AG09319 (cell line): ENCODE data around the gene SMIM32.

Source experiments
- DNase-seq: peaks from one replicate; pipeline ENCODE4 v3.0.0-alpha.2; 2010; ENCODE audit warnings: low read depth; ENCODE audit errors: extremely low read depth
- CTCF ChIP-seq: IDR thresholded peaks from 2 replicates; pipeline ENCODE4 v1.5.1; 2011; ENCODE audit warnings: low read depth, mild to moderate bottlenecking, inconsistent platforms, low read length, moderate library complexity

SMIM32 gene

GRCh38 chr5:136159457-136159856 is 33.5 kb downstream of the SMIM32 start:
- no peak for TF ChIP-seq CTCF
- no peak for DNase-seq

- no peak for TF ChIP-seq CTCF
- DNase-seq = no peak
These were observed 35.4 kb downstream of the SMIM32 start for GRCh38 chr5:136157514-136157913.

- no peak for DNase-seq
- TF ChIP-seq CTCF = no peak
These were observed 37.2 kb downstream of the SMIM32 start for GRCh38 chr5:136155761-136156160.

- no peak for TF ChIP-seq CTCF
- no peak for DNase-seq
These were observed 37.9 kb downstream of the SMIM32 start for GRCh38 chr5:136155078-136155477.

- TF ChIP-seq CTCF = no peak
- DNase-seq = no peak
These were observed 39.3 kb downstream of the SMIM32 start for GRCh38 chr5:136153581-136154236.

GRCh38 chr5:136149891-136150290 is 43.1 kb downstream of the SMIM32 start:
- TF ChIP-seq CTCF = no peak
- no peak for DNase-seq

GRCh38 chr5:136147632-136148031 is 45.3 kb downstream of the SMIM32 start:
- no peak for TF ChIP-seq CTCF
- DNase-seq = no peak
